H4 (cell line): ENCODE results near the gene SRPK2. TPM values are rescaled to one million over a fixed set of nuclear protein-coding genes. Genes with fewer than 3 reads are reported as not detected.

Source experiments
- DNase-seq: peaks from one replicate; pipeline ENCODE4 v3.0.0-alpha.2; 2015; ENCODE audit warnings: low spot score
- total RNA-seq: library from RNA; depleted of rRNA; stranded (reverse); fragments of >200 nt; shearing (Covaris generic); gene quantifications from 2 replicates; pipeline ENCODE4 v1.2.3, GENCODE V29; 2014; rRNA removed

Gene SRPK2
- total RNA-seq, 1 experiment from 2014 or later: 44.0 TPM

DNA sequence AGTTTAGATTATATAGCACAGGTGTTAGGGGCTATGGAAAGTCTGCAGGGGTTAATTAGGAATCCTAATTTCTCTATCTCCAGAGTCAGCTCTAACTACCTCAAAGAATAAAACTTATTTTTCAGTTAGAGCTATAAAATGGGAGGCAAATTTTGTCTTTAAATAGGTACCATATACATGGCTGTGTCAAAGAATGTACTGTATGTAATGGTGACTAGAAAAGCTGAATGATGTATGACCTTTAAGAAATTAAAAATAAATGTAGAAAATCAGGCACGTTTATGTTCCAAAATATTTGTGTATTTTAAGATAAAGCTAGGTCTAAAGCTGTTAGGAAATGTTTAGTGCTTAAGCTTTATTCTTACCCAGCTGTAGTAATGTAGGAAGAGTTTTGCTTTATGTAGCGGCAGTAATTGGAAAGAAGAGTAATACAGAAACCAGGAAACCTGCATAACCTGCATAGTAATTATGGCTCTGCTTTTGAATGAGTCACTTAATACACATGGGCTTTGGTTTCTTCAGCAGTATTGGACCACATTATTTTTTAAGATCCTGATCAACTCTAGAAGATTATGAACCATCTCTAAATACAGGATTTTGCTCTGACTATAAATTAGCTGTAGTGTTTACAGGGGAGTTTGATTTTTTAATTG is 289.7 kb downstream of the SRPK2 start:
- no peak for DNase-seq

DNA sequence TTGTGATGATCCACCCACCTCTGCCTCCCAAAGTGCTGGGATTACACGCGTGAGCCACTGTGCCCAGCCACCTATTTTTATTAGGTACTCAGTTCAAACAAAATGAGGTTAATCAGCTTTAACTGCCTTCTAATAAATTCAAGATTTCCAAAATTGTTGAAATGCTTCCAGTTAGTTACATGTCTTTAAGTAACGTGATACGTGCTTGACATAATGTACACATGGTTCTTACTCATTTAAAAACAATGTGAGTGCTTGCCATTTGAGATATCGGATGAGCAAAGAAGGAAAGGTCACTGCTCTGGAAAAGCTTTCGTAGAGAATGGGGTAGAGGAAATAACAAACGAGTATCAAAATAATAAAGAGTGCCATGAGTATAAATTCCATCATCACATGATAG is 291.1 kb downstream of the SRPK2 start:
- peak; percentile 62 for DNase-seq

DNA sequence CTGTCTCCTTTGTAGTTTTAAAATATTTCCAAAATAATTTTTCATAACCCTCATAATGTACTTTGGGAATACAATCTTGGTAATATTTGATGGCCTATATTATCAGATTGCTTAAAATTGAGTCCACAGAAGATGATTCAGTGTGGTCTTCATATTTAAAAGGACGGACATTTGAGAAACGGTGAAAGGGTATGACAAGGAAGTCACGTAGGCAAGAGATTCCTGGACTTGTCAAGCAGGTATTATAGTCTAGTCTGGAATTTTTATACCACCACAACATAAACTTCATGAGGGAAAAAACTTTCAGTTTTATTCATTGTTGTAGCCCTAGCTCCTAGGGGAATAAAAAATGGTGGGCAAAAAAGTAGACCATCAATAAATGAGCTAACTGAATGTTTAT is 292.4 kb downstream of the SRPK2 start:
- no peak for DNase-seq

DNA sequence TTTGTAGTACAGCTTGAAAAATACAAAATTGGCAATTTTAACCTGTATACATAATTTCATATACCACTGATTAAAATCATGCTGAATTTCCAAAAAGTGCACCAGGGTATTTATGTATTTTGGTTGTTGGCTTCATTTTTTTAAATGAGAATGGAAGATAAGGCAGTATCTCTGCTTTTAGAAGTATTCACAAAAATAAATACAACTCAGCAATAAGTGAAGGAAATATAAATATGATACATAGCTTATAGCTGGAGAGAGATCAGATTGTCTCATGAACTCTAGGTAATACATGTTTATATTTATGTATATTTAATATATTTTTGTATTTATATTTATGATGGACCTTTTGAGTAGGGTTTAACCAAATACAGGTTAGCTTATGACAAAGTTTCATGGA is 293.8 kb downstream of the SRPK2 start:
- DNase-seq: no peak

DNA sequence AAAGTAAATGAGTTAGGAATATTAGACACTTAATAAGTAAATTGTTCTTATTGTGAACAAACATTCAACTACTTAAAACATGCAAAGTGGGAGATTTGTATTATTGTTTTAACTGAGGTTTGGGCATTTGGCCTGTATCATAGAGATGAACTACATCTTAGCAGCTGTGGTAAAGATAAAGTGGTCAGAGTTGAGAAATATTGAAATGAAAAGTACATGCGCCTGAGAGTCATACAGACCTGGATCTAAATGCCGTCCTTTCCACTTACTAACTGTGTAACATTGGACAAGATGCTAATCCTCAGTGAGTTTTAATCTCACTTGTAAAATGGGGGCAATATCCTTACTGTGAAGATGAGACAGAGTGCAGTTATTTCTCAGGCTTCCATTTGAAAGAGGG is 300.3 kb downstream of the SRPK2 start:
- no peak for DNase-seq

DNA sequence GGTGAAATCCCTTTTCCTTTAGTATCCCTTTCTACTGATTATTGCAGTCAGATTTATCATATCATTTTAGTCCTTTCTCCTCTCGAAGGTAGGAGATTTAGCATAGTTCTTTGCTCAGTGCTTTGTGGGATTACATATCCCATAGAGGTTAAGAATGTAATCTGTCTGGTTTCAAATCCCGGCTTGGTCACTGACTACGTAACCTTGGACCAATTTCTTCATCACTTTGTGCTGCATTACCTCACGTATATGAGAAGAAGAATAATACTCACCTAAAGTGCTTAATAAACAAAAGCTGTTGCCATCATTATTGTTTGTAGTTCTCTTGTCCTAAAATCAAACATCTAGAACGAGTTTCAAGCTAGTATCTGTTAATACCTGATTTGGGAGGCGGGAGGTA is 300.7 kb downstream of the SRPK2 start:
- no peak for DNase-seq

DNA sequence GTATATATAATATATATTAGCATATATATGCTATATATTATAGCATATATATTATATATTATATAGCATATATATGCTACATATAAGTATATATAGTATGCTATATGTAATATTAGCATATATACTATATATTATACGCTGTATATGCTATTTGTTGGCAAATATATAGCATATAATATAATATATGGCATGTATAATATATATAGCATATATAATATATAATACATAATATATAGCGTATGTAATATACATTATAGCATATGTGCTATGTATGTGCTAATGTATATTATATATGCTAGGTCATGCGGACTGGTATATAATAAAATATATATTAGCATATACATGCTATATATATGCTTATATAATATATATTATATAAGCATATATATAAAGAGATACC is 301.9 kb downstream of the SRPK2 start:
- DNase-seq: no peak

DNA sequence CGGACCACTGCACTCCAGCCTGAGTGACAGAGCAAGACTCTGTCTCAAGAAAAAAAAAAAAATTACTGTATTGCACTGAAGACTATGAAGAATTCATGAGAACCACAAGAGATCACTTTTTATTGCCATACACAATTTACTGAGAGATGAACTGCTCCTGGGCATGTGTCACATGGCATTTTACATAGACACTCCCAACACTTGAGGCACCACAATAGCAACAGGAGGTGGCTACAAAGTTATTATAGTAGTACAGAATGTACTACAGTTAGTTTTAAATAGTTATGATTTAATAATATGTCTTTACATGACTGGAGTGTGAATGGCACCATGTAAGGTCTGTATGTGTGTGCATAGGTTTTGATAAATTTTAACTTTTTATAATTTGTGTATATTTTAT is 304.1 kb downstream of the SRPK2 start:
- no peak for DNase-seq

DNA sequence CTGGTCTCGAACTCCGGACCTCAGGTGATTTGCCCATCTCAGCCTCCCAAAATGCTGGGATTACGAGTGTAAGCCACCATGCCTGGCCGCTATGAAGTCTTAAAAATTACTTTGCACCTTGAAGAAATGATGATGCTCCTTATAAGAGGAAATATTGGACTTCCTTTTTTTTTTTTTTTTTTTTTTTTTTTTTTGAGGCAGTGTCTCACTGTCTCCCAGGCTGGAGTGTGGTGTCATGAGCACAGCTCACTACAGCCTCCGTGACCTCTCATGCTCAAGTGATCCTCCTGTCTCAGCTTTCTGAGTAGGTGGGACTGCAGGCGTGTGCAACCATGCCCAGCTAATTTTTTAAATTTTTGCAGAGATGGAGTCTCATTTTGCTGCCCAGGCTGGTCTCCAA is 309.4 kb downstream of the SRPK2 start:
- DNase-seq: no peak

DNA sequence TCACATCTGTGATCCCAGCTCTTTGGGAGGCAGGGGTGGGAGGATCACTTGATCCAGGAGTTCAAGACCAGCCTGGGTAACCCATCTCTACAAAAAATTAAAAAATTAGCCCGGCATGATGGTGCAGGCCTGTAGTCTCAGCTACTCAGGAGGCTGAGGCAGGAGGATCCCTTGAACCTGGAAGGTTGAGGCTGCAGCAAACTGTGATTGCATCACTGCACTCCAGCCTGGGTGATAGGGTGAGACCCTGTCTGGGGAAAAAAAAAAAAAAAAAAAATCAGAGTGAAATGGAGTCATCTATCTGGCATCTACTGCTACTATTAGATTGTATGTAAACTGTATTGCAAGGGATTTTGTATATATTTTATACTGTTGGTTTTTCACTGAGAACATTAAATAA is 315.6 kb downstream of the SRPK2 start:
- DNase-seq: no peak

DNA sequence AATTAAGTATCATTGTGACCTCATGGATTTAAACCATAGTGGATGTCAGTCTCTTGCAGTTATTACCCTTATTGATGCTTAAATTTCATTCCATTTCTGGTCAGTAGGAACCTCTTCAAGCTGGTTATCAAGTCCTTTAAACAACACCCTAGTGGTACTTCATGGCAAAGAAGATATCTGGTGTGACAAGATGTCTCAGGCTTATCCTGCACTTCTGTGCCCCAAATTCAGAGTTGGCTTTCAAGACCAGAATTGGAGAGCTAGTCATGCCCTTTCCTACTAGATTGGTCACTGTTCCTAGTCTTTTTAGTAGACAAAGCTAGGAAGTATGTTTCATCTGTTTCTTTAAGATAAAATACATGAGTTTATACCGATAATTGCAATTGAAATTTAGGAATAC is 319.8 kb downstream of the SRPK2 start:
- no peak for DNase-seq

DNA sequence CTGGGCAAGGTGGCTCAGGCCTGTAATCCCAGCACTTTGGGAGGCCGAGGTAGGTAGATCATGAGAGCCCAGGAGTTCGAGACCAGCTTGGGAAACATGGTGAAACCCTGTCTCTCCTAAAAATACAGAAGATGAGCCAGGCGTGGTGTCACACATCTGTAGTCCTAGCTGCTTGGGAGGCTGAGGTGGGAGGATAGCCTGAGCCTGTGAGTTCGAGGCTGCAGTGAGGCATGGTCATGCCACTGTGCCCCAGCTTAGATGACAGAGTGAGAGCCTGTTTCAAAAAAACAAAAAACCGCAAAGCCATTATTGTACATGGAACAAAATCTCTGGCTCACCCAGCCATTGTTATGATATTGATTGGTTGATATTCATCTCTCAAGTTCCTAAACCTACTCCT is 321.0 kb downstream of the SRPK2 start:
- DNase-seq: no peak

Other genes starting within 250 kb of the SRPK2 start
- gene PUS7, start 133.3 kb upstream of the SRPK2 start, total RNA-seq: 16.1 and 25.3 TPM in 2 replicates
- gene RINT1, start 143.3 kb upstream of the SRPK2 start, total RNA-seq: 4.1 and 7.7 TPM in 2 replicates
- not detected in 2 replicates for gene EFCAB10, start 192.6 kb upstream of the SRPK2 start, total RNA-seq